CD4-positive, alpha-beta T cell treated with Interleukin-2 at 100 ng/mL for 4 hours (primary cell): ENCODE data around the gene BARX1.

ENCODE experiments used
- DNase-seq: peaks from one replicate; pipeline ENCODE4 v3.0.0-alpha.2; 2020; ENCODE audit warnings: low spot score

Gene BARX1

GRCh38 chr9:93917121-93917853, 37.9 kb downstream of the BARX1 start:
- no peak for DNase-seq

GRCh38 chr9:93916358-93916757, 38.8 kb downstream of the BARX1 start:
- no peak for DNase-seq

- no peak for DNase-seq
Measured at GRCh38 chr9:93911801-93912554, 43.2 kb downstream of the BARX1 start.

GRCh38 chr9:93911136-93911745, 43.9 kb downstream of the BARX1 start:
- DNase-seq: no peak

- DNase-seq: no peak
Measured at GRCh38 chr9:93910598-93910997, 44.6 kb downstream of the BARX1 start.

- no peak for DNase-seq
Measured at GRCh38 chr9:93910196-93910595, 45.0 kb downstream of the BARX1 start.

- DNase-seq: no peak
Measured at GRCh38 chr9:93909242-93909616, 45.9 kb downstream of the BARX1 start.

GRCh38 chr9:93908591-93909241, 46.4 kb downstream of the BARX1 start:
- no peak for DNase-seq

GRCh38 chr9:93907551-93908199, 47.5 kb downstream of the BARX1 start:
- DNase-seq: no peak

GRCh38 chr9:93906195-93906880, 48.8 kb downstream of the BARX1 start:
- no peak for DNase-seq

- no peak for DNase-seq
Measured at GRCh38 chr9:93905473-93906133, 49.6 kb downstream of the BARX1 start.

GRCh38 chr9:93904649-93905472, 50.3 kb downstream of the BARX1 start:
- no peak for DNase-seq

GRCh38 chr9:93903886-93904648, 51.1 kb downstream of the BARX1 start:
- no peak for DNase-seq

- DNase-seq: no peak
Measured at GRCh38 chr9:93902780-93903655, 52.1 kb downstream of the BARX1 start.

- no peak for DNase-seq
Measured at GRCh38 chr9:93902051-93902779, 52.9 kb downstream of the BARX1 start.
